GM12801 (cell line): Measurements from ENCODE around the gene HPD.

Experiments used
- TF ChIP-seq, protein P1 (sequence below): IDR thresholded peaks from one replicate; pipeline ENCODE4 v1.5.1; 2011; ENCODE audit warnings: control low read depth; ENCODE audit not compliant: insufficient read length; ENCODE audit errors: extremely low read depth

The HPD gene

DNA sequence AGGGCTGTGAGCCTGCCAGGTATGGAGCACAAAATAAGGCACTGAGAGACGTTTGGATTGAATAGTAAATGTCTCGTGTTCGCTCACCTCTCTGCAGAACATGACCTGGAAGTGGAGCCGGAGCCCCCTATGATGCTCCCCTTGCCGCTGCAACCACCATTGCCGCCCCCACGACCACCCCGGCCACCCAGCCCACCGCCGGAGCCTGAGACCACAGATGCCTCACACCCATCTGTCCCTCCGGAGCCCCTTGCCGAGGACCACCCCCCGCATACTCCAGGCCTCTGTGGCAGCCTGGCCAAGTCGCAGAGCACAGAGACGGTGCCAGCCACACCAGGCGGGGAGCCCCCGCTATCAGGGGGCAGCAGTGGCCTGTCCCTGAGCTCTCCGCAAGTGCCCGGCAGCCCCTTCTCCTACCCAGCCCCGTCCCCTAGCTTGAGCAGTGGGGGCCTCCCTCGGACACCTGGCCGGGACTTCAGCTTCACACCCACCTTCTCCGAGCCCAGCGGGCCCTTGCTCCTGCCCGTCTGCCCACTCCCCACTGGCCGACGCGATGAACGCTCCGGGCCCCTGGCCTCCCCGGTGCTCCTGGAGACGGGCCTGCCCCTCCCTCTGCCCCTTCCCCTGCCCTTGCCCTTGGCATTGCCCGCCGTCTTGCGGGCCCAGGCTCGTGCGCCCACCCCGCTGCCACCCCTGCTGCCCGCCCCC is 36.1 kb downstream of the HPD start:
- TF ChIP-seq, protein P1, sequence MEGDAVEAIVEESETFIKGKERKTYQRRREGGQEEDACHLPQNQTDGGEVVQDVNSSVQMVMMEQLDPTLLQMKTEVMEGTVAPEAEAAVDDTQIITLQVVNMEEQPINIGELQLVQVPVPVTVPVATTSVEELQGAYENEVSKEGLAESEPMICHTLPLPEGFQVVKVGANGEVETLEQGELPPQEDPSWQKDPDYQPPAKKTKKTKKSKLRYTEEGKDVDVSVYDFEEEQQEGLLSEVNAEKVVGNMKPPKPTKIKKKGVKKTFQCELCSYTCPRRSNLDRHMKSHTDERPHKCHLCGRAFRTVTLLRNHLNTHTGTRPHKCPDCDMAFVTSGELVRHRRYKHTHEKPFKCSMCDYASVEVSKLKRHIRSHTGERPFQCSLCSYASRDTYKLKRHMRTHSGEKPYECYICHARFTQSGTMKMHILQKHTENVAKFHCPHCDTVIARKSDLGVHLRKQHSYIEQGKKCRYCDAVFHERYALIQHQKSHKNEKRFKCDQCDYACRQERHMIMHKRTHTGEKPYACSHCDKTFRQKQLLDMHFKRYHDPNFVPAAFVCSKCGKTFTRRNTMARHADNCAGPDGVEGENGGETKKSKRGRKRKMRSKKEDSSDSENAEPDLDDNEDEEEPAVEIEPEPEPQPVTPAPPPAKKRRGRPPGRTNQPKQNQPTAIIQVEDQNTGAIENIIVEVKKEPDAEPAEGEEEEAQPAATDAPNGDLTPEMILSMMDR: no peak

DNA sequence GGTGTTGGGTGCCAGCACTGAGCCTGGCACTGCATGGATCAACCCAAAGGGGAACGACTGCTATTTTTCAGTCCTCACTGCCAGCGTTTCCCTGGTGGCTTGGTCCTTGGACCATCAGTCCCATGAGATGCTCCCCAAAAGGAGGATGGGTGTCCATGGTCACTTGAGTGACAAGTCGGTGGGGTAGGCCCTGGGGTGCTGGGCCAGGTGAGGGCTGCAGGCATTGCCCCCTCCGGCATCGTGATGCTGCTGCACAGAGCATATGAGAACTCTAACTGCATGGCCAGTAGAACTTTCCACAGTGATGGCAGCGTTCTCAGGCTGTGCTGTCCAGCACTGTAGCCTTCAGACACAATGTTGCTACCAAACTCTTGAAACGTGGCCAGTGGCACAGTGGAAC is 38.6 kb downstream of the HPD start:
- TF ChIP-seq, protein P1: no peak

DNA sequence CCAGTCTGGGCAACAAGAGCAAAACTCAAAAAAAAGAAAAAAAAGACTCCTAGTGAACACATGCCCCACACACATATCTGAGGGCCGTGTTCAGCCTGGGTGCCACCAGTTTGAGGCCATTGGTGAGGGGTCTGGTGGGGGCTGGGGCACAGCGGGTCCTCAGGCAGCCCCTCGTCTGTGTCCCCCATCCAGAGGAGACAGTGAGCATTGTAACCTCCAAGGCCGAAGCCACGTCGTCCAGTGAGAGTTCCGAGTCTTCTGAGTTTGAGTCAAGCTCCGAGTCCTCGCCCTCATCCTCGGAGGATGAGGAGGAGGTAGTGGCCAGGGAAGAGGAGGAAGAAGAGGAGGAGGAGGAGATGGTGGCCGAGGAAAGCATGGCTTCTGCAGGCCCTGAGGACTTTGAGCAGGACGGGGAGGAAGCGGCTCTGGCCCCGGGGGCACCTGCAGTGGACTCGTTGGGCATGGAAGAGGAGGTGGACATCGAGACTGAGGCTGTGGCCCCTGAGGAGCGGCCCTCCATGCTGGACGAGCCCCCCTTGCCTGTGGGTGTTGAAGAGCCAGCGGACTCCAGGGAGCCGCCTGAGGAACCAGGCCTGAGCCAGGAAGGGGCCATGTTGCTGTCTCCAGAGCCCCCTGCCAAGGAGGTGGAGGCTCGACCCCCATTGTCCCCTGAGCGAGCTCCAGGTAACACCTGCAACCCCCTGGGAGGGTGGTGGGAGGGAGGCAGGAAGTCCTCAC is 39.3 kb downstream of the HPD start:
- TF ChIP-seq, protein P1: no peak

DNA sequence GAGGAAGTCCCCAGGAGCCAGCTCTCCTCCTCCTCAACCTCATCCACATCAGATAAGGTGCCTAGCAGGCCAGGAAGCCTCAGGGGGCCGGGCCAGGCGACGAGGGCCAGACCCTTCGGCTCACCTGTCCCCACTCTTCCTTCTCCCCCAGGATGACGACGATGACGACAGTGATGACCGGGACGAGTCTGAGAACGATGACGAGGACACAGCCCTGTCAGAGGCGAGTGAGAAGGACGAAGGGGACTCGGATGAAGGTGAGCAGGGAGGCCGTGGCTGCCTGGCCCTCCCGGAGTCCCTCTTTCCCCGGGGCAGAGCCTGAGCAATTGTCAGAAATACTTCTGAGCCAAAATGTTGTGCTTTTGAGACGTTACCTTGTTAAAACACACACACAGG is 41.0 kb downstream of the HPD start:
- TF ChIP-seq, protein P1: no peak

DNA sequence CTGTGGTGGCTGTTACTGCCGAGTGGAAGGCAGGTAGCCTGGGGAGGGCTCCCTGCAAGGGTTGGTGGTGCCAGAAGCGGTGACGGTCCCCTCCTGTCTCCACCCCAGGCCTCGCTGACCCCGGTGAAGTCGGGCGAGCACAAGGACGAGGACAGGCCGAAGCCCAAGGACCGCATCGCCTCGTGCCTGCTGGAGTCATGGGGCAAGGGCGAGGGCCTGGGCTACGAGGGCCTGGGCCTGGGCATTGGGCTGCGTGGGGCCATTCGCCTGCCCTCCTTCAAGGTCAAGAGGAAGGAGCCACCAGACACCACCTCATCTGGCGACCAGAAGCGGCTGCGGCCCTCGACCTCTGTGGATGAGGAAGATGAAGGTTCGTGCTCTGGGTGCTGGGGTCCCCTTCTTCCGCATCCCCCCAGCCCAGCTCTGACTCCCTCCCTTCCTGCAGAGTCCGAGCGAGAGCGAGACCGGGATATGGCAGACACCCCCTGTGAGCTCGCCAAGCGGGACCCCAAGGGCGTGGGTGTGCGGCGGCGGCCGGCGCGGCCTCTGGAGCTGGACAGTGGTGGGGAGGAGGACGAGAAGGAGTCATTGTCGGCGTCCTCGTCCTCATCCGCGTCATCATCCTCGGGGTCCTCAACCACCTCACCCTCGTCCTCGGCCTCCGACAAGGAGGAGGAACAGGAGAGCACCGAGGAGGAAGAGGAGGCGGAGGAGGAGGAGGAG is 41.6 kb downstream of the HPD start:
- TF ChIP-seq, protein P1: no peak

DNA sequence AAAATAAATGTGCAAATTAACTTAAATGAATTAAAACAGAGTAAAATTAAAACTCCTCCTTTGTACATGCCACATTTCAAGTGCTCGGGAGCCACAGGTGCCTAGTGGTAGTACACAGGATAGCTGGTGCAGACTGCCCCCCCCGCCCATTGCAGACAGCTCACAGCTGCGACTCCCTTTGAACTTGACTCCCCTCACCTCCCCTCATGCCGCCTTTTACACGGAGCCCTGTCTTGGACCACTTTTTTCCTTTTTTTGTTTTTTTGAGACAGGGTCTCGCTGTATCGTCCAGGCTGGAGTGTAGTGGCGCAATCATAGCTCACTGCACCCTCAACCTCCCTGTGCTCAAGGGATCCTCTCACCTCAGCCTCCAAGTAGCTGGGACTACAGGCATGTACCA is 43.4 kb downstream of the HPD start:
- TF ChIP-seq, protein P1: no peak

DNA sequence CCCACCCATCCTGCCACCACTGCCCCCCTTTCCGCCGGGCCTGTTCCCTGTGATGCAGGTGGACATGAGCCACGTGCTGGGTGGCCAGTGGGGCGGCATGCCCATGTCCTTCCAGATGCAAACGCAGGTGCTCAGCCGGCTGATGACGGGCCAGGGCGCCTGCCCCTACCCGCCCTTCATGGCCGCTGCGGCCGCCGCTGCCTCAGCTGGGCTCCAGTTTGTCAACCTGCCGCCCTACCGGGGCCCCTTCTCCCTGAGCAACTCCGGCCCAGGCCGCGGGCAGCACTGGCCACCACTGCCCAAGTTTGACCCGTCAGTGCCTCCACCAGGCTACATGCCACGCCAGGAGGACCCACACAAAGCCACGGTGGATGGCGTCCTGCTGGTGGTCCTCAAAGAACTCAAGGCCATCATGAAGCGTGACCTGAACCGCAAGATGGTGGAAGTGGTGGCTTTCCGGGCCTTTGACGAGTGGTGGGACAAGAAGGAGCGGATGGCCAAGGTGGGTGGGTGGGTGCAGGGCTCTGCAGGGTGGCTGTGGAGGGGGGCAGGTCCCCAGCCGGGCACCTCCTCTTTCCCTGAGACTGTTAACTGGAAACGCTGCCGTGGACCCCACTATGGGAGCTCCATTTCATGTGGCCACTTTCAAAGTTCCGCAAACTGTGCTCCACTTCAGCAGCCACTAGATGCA is 44.1 kb downstream of the HPD start:
- TF ChIP-seq, protein P1: no peak
